T-helper 22 cell (primary cell): ENCODE data around the gene ITFG1.
"Not testable (repeated sequence)": the region's sequence is repeated elsewhere in the genome, so short reads cannot be mapped to it uniquely, and the experiment has no call there.

Experiments used
- DNase-seq: peaks from one replicate; pipeline ENCODE4 v3.0.0-alpha.2; 2020; ENCODE audit warnings: low read depth

ITFG1 gene

GRCh38 chr16:47150067-47150466 lies 310.8 kb downstream of the ITFG1 start:
- DNase-seq, result no peak

- no peak for DNase-seq
Measured at GRCh38 chr16:47144559-47144877, 316.3 kb downstream of the ITFG1 start.

- DNase-seq, result peak; percentile 47
Measured at GRCh38 chr16:47143677-47144558, 316.9 kb downstream of the ITFG1 start, which contains the start of gene NETO2. NETO2 (minus strand) TSS chr16:47143945; CDS start chr16:47143612, 333 bp downstream.

GRCh38 chr16:47142821-47143676 lies 317.8 kb downstream of the ITFG1 start:
- peak; percentile 34 for DNase-seq

- DNase-seq, result no peak
Measured at GRCh38 chr16:47142486-47142820, 318.4 kb downstream of the ITFG1 start.

GRCh38 chr16:47141773-47142485 lies 318.9 kb downstream of the ITFG1 start:
- DNase-seq, result peak; percentile 71

- DNase-seq, result no peak
Measured at GRCh38 chr16:47140686-47141085, 320.2 kb downstream of the ITFG1 start.

GRCh38 chr16:47139561-47140185 lies 321.2 kb downstream of the ITFG1 start:
- no peak for DNase-seq

- not testable (repeated sequence) for DNase-seq
Measured at GRCh38 chr16:47137925-47138324, 322.9 kb downstream of the ITFG1 start.

GRCh38 chr16:47136099-47136842 lies 324.6 kb downstream of the ITFG1 start:
- DNase-seq, result no peak

GRCh38 chr16:47134550-47134949 lies 326.3 kb downstream of the ITFG1 start:
- DNase-seq, result no peak

GRCh38 chr16:47132308-47132707 lies 328.6 kb downstream of the ITFG1 start:
- DNase-seq, result no peak

- DNase-seq, result no peak
Measured at GRCh38 chr16:47129755-47130435, 331.0 kb downstream of the ITFG1 start.

- DNase-seq, result no peak
Measured at GRCh38 chr16:47127541-47127940, 333.3 kb downstream of the ITFG1 start.

- no peak for DNase-seq
Measured at GRCh38 chr16:47125757-47126156, 335.1 kb downstream of the ITFG1 start.

- DNase-seq, result no peak
Measured at GRCh38 chr16:47113130-47113529, 347.7 kb downstream of the ITFG1 start.

- DNase-seq, result no peak
Measured at GRCh38 chr16:47110939-47111338, 349.9 kb downstream of the ITFG1 start.

GRCh38 chr16:47109361-47109760 lies 351.5 kb downstream of the ITFG1 start:
- DNase-seq, result no peak
